Left cardiac atrium (tissue), 4 donors: Measurements from ENCODE around the gene CDH5. TPM values are rescaled to one million over a fixed set of nuclear protein-coding genes. Genes with fewer than 3 reads are reported as not detected.
A peak's percentile ranks its signal among the peaks of the same experiment; 100 is the strongest.

ENCODE experiments used
- ATAC-seq, 2 donors: fragments of 200-7000 bp; cut with Tn5 transposase; one replicate each; pipeline ENCODE4 v1.9.1; 2020; ENCODE audit warnings: mild to moderate bottlenecking in 2 of 2, moderate library complexity in 2 of 2
- DNase-seq: peaks from one replicate; pipeline ENCODE4 v3.0.0-alpha.2; 2020
- intact Hi-C, 2 donors: fragments of 100-400 bp; cut with DNase I; formaldehyde crosslinking; loops; one replicate each; pipeline versions ENCODE4 v1.14.1 to v1.15.1; 2022 to 2023
- total RNA-seq, 2 donors: library from RNA; stranded (reverse); fragmentation: NEBNext Ultra II Directional; extraction: Animal tissue kit (Norgen Biotek cat#: 25700); gene quantifications; one replicate each; pipeline ENCODE4 v1.2.1, GENCODE V29; 2021
- donor health status: DM: no; HTN: yes; CAD: no.
- donor health status: DM: no; HTN: yes; CAD: no; lungs with severe emphysema.
- donor health status: DM: yes; HTN: yes; CAD: no.
- donor health status: Dilated cardiomyopathy.

CDH5 gene
- total RNA-seq, 2 donors from 2014 or later, result 40.3 to 80.0 TPM

GRCh38 chr16:66426112-66427035 is 59.9 kb downstream of the CDH5 start:
- peak in 1 of 2 donors; percentile 30 for ATAC-seq
- no peak for DNase-seq
- intact Hi-C loops, result no loop called here

DNA sequence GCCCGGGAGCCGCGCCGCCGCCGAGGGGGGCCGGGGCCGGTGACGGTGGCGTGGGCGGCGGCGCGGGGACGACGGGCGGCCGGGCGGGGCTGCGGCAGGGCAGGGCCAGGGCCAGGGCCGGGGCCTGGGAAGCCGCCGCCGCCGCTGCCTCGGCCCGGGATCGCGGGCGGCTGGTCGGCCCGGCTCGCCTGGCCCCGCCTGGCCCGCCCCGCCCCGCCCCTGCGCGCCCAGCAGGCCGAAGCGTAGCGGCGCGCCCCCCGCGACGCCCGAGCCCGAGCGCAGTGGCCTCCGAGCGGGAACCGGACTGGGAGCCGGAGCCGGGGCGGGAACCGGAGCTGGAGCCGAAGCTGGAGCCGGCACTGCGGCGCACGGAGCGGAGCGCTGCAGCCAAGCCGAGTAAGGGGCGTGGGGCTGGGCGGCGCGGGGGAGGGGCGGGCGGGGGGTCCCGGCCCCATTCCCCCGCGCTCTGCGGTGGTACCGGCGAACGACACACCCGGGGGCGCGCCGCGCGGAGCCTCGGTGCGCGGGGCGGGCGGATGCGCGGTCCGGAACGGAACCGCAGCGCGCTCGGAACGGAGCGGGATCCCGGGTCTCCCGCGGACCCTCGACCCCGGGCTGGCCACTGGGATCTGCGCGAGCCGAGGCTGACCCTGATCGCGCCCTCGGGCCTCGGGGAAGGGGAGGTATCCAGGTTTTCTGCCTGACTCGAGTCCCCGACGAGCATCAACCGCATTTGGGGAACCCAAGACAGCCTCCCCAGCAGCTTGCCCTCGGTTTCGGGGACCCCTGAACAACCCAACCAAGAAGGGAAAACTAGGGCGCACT is 60.8 kb downstream of the CDH5 start, which contains the start of gene BEAN1:
Gene BEAN1 (plus strand): TSS at position 260 of the 825 bp plus-strand sequence. CDS start 10,382 bp downstream, outside the sequence.
- ATAC-seq (peak; percentile 69 to 73), DNase-seq (no peak)

DNA sequence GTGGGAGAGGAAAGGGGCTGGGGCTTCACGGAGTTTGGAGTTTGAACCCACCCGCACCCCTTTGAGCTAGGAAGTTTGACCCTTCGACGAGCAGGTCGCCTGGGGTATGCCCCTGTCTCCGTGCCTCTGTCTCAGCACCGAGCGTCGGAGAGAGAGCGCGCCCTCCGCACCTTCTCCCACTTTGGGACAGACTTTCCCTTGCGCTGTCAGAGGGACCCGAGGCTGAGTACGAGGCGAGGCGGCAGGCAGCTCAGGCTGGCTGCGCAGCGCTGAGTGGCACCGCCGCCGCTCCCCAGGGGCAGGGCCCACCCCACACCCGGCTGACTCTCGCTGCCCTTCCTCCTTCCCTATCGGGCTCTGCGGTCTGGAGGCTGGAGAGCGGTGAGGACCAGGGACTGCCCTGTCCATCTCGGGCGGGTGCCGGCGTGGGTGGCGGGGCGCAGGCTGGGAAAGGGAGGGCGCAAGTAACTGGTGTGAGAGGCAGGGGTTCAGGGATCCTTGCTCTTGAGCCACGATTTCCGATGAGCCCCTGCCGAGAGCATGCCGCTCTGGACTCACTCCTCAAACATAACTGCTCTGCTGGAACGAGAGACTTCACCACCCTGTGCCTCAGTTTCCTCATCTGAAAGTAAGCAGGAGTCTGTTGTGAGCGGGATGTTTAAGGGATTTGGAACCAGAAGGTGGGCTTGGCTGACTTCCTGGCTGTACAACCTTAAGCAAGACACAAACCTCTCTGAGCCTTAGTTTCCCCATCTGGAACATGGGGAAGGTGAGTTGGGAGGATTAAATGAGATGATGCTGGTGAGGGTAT is 61.6 kb downstream of the CDH5 start:
- ATAC-seq (peak; percentile 31 to 52), DNase-seq (peak; percentile 33)
- intact Hi-C loops, result no loop called here

More for the DNA sequence above, 60.8 kb downstream of the CDH5 start, which contains the start of gene BEAN1:
- intact Hi-C loops, result no loop called here

DNA sequence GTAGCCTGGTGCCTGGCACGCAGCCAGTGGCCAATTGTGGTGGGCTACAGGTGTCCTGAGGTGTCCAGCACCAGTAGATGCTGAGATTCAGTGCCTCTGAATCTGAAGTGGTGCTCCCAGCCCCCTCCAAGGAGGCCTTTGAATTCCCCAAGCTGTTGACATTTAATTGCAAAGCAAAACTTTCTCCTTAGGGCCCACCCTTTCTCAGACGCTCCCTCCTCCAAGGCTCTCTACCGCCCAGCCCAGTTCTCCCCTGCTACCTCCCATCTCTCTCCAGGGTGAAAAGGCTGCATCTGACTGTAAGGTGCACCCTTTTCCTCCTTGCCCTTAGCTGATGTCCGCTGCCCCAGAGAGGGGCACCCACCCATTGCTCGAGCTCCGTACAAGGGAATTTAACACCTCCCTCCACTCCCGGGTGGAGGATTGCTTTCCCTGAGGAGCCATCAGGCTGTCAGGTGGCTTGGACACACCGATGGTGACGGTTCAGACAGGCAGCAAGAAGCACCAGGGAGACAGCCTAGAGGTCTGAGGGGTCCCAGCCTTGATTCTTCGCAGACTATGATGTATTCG is 62.3 kb downstream of the CDH5 start:
- intact Hi-C loops, result no loop called here
- DNase-seq, result no peak
- no peak for ATAC-seq

DNA sequence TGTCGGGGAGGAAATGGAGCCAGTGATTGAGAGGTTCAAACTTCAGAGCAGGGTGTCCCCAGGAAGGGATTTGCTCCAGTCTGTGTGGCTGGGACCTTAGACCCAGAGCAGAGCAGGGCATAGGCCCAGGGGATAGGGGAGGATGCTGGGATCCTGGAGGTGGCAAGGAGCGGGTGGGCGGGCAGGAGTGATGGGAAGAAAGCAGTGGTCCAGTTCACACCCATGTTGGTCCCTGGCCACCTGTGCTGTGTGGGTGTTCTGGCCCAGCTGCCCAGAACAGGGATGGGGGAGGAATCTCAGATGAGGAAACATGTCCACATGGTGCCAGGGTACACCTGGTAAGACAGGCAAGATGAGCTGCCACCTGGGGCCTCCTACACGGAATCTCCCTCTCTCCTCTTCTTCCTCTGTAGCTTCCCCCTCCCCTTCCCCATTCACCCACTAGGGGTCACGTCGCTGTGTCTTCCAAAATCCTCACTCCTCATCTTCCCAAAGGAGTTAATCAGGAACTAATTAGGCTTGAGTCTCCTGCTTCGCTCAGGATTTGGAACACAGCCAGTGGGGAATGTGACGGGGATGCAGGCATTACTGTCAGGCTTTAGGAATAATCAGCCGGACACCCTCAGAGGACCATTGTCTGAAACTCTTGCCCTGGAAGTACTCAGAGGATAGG is 62.9 kb downstream of the CDH5 start:
- intact Hi-C loops, result no loop called here
- ATAC-seq, result no peak
- no peak for DNase-seq

- intact Hi-C loops, result no loop called here
- DNase-seq (no peak), ATAC-seq (no peak)
Observed at GRCh38 chr16:66430214-66430613, 63.7 kb downstream of the CDH5 start.

- ATAC-seq, result no peak
Observed at GRCh38 chr16:66431760-66432159, 65.3 kb downstream of the CDH5 start.

DNA sequence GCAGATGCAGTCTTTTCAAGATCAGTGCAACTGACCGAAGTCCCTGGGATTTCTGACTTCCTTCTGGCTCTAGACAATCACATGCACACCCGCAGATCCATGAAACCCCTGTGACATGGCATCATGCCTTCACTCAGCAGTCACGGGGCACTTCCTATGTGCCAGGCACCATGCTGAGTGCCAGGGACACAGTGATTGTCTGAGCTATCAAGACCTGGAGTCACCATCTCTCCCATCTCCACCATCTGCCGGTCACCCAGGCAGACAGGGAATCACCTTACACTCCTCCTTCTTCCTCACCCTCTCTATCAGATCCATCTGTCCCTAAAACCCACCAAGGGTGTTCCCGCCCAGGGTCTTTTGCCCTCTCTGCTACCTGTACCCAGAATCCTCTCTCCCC is 65.9 kb downstream of the CDH5 start:
- ATAC-seq (no peak), DNase-seq (no peak)
- intact Hi-C loops, result no loop called here

More at GRCh38 chr16:66431760-66432159, 65.3 kb downstream of the CDH5 start:
- intact Hi-C loops, result no loop called here
- DNase-seq, result no peak

GRCh38 chr16:66434619-66435430 is 68.3 kb downstream of the CDH5 start:
- ATAC-seq (no peak), DNase-seq (no peak)
- intact Hi-C loops, result no loop called here

- no peak for DNase-seq
- intact Hi-C loops, result no loop called here
- no peak for ATAC-seq
Observed at GRCh38 chr16:66435896-66436295, 69.4 kb downstream of the CDH5 start.

DNA sequence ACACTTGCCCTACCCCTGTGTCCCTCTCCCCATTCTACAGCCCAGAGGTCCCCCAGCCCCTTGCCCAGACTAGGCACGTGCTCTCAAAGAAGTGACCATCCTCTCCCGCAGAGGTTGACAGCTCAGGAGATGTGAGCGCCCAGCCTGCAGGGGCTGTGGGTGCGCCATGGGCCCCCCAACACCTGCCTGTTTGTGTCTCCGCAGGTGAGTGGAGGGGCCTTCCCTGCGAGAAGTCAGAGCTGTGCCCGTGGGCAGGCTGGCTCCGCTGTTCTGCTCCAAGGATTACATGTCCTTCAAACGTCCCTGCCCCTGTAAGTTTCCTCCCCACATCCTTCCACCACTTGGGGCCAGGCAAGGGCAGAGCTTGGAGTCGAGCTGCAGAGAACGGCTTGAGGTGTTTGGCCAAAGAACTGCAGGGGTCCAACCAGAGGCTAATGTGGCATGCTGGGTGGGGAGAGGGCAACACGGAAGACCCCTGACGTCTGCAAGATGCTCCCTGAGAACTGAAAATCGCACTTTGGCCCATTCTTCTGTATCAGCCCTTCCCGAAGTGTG is 71.0 kb downstream of the CDH5 start:
- ATAC-seq, result no peak
- intact Hi-C loops, result no loop called here
- no peak for DNase-seq

DNA sequence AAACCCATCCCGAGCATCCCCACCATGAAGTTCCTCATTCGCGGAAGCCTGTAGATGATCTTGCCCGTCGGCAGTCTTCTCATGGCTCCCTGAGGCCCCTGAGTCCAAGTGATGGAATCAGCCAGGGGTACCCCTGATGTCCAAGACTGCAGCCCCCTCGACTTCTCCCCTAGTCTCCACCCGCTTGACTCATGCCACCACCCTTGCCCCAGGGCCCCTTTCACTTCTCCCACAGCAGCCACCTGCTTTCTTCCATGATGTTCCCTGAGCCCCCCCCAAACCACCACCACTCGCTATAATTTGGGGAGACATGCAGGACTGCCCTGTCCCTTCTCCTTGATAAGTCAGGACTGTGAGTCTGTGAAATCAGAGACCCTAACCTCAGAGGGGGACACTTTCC is 72.0 kb downstream of the CDH5 start:
- intact Hi-C loops, result no loop called here
- no peak for DNase-seq

DNA sequence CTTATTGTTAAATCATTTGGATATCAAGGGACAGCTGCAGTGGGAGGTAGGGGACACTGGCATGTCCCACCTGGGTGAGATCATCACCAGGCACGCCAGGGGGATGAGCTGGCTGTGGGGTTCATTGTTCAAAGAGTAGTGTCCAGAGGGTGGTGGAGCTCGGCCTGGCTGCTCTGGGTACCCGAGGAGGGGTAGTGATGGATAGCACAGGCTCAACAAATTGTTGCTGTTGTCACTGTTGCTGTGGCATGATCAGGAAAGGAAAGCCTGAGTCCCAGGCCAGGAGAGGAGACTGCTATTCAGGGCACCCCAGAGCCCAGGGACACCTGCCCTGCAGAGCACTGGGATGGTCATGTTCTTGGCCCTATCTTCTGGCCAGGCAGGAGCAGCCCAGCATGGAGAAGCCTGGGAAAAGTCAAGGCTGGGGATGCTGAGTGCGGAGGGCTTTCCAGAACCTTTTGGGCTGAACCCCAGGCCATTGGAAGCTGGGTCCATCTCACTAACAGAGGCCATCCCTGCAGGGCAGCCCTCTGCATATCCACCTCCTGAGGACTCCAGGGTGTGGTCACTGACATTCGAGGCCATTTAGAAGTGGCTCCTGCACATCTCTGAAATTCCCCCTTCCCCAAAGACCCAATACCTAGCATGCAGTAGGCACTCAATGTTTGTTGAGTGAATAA is 72.7 kb downstream of the CDH5 start:
- no peak for DNase-seq
- intact Hi-C loops, result no loop called here
- no peak for ATAC-seq

More for the DNA sequence above, 72.0 kb downstream of the CDH5 start:
- no peak for ATAC-seq

DNA sequence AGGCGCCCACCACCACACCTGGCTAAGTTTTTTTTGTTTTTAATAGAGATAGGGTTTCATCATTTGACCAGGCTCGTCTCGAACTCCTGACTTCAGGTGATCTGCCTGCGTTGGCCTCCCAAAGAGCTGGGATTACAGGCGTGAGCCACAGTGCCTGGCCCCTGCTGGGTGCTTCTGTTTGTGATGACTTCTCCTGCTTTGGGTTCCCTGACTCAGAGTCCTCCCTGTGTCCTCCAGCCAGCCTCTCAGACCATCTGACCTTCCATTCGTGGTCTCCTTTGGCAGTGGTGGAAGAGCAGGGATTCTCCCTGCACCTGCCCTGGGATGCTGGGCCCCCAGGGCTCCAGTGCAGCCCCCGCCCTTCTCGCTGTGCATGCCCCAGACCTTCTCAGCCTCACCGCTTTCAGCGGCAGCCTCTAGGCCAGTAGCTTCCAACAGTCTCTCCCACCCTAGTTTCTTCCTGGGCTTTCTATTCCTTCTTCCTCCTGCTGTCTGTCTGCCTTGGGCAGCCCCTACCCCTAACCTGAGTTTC is 73.8 kb downstream of the CDH5 start:
- intact Hi-C loops, result no loop called here
- no peak for DNase-seq

GRCh38 chr16:66440970-66441369 is 74.5 kb downstream of the CDH5 start:
- intact Hi-C loops, result no loop called here
- no peak for ATAC-seq
- no peak for DNase-seq

More for the DNA sequence above, 73.8 kb downstream of the CDH5 start:
- no peak for ATAC-seq
